Measurements from ENCODE around the gene PRKG1. TPM values are rescaled to one million over a fixed set of nuclear protein-coding genes. Genes with fewer than 3 reads are reported as not detected.

The PRKG1 gene
- polyA plus RNA-seq, 1 donor from 2014 or later, result 0.36 TPM

DNA sequence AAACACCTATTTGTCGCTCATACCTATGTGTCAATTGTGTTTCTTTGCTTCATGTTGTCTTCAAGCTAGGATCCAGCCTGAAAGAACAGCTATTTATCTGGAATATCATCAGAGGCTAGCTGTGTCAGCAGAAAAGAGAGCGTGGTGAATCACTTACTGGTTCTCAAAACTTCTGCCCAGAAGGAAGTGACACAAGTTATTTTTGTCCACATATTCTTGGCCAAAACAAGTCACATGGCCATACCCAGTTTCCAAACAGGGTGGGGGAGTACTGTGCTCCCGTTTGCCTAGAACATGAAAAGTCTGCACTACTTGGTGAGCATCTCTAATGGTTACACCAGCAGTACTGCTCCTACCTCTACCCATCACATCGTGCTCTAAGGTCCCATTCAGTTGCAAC lies 786.0 kb downstream of the PRKG1 start:
- Mint-ChIP-seq H3K4me3 (no peak overlapping the region), H3K4me1 (no peaks in the 10 kb centered on the region), H3K9me3 (peaks cover 0 to 2% (median 0%) of the 10 kb centered on the region in 3 donors), H3K36me3 (no peaks in the 10 kb centered on the region), H3K27me3 (no peaks in the 10 kb centered on the region), H3K27ac (no peak overlapping the region)

- H3K4me3 Mint-ChIP-seq, result no peak overlapping the region
- no peak overlapping the region for H3K27ac Mint-ChIP-seq
- H3K9me3 Mint-ChIP-seq, result no peaks in the 10 kb centered on the region
- H3K27me3 Mint-ChIP-seq, result no peaks in the 10 kb centered on the region
- H3K36me3 Mint-ChIP-seq, result no peaks in the 10 kb centered on the region
- H3K4me1 Mint-ChIP-seq, result no peaks in the 10 kb centered on the region
Observed at GRCh38 chr10:51861051-51861450, 786.8 kb downstream of the PRKG1 start.

- Mint-ChIP-seq H3K27ac (no peak overlapping the region), H3K9me3 (no peaks in the 10 kb centered on the region), H3K27me3 (no peaks in the 10 kb centered on the region), H3K4me1 (no peaks in the 10 kb centered on the region), H3K4me3 (no peak overlapping the region), H3K36me3 (no peaks in the 10 kb centered on the region)
Observed at GRCh38 chr10:51861731-51862130, 787.4 kb downstream of the PRKG1 start.

GRCh38 chr10:51862149-51862548 lies 787.9 kb downstream of the PRKG1 start:
- H3K9me3 Mint-ChIP-seq, result peaks cover 0 to 1% (median 0%) of the 10 kb centered on the region in 3 donors
- H3K36me3 Mint-ChIP-seq, result no peaks in the 10 kb centered on the region
- no peak overlapping the region for H3K4me3 Mint-ChIP-seq
- H3K4me1 Mint-ChIP-seq, result no peaks in the 10 kb centered on the region
- H3K27me3 Mint-ChIP-seq, result no peaks in the 10 kb centered on the region
- no peak overlapping the region for H3K27ac Mint-ChIP-seq

- H3K4me3 Mint-ChIP-seq, result no peak overlapping the region
- H3K4me1 Mint-ChIP-seq, result no peaks in the 10 kb centered on the region
- peaks cover 3% of the 10 kb centered on the region for H3K36me3 Mint-ChIP-seq
- H3K9me3 Mint-ChIP-seq, result peaks cover 0 to 1% (median 0%) of the 10 kb centered on the region in 3 donors
- no peaks in the 10 kb centered on the region for H3K27me3 Mint-ChIP-seq
- no peak overlapping the region for H3K27ac Mint-ChIP-seq
Observed at GRCh38 chr10:51867956-51868355, 793.7 kb downstream of the PRKG1 start.

DNA sequence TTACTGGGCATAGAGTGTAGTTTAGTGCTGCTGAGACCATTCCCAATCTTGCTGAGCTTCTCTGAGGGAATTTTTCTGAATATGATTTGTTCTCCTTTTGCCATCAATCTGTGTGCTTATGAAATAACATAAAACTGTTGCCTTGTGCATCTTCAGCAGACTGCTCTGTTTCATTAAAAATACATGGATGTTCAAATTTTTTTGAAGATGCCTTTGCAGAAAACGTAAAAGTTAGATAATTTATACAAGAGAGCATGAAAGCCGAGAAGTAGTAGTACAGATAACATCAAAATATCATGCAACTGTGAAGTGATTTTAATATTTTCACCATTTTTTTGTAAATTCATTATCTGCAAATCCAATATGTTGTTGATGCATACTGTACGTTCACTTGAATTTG lies 799.8 kb downstream of the PRKG1 start:
- Mint-ChIP-seq H3K27ac (no peak overlapping the region), H3K4me3 (no peak overlapping the region), H3K27me3 (no peaks in the 10 kb centered on the region), H3K4me1 (peaks cover 0 to 1% (median 0%) of the 10 kb centered on the region in 3 donors), H3K9me3 (no peaks in the 10 kb centered on the region), H3K36me3 (peaks cover 3% of the 10 kb centered on the region)

DNA sequence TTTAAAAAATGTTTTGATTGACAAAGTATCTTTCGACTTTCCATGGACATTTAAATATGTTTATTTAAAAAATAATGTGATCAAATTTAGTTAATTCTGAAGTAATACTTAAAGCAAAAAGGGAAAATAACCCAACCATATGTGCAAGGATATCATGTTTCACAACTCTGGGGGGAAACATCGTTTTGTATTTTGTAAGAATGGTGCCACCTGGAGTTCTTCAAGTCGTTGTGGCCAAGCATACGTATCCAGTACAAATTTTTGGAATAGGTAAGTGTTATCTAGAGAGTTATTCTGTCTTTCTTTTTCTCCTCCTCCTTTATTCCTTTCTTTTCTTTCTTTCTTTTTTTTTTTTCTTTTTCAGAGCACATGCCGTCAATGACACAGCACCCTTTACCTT lies 801.3 kb downstream of the PRKG1 start:
- Mint-ChIP-seq H3K9me3 (no peaks in the 10 kb centered on the region), H3K27ac (no peak overlapping the region), H3K36me3 (peaks cover 3% of the 10 kb centered on the region), H3K4me3 (no peak overlapping the region), H3K27me3 (no peaks in the 10 kb centered on the region), H3K4me1 (peaks cover 0 to 2% (median 0%) of the 10 kb centered on the region in 3 donors)

DNA sequence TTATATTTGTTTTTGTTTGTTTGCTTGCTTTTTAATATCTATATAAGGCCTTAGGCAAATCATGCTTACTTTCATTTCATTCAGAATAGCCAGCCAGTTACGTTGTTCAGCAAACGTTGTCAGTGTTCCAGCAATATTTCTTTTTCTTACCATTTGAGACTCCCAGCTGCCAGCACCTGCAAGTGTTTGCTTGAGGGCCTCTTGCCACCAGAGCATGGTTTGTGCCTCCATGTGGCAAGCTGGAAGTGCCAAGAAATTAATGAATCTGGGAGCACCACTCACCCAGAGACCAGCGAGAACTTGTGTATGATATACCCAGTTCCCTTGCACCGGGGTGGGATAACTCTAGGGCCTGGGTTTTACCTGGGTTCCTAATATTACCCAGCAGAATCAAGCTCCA lies 802.2 kb downstream of the PRKG1 start:
- H3K27ac Mint-ChIP-seq, result no peak overlapping the region
- H3K4me1 Mint-ChIP-seq, result peaks cover 0 to 2% (median 0%) of the 10 kb centered on the region in 3 donors
- H3K9me3 Mint-ChIP-seq, result no peaks in the 10 kb centered on the region
- H3K27me3 Mint-ChIP-seq, result no peaks in the 10 kb centered on the region
- no peak overlapping the region for H3K4me3 Mint-ChIP-seq
- no peaks in the 10 kb centered on the region for H3K36me3 Mint-ChIP-seq

DNA sequence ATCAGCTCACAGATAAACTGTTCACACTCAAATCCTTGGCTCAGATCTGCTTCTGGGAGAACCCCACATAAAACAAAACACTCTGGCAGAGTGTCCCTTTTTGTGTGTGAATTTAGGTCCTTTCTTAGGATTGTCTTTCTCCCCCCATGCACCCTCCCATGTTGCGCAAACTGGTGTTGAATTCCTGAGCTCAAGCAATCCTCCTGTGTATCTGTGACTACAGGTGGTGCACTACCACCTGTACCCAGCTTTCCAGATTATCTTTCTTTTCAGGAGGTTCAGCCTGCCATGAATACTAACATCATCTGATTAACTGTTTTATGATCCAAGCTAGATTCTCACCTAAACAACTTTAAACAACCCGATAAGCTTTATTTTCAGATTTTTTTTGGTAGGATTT lies 802.7 kb downstream of the PRKG1 start:
- Mint-ChIP-seq H3K36me3 (no peaks in the 10 kb centered on the region), H3K27ac (no peak overlapping the region), H3K4me3 (no peak overlapping the region), H3K27me3 (no peaks in the 10 kb centered on the region), H3K4me1 (peaks cover 0 to 2% (median 0%) of the 10 kb centered on the region in 3 donors), H3K9me3 (no peaks in the 10 kb centered on the region)

- H3K27ac Mint-ChIP-seq, result no peak overlapping the region
- no peak overlapping the region for H3K4me3 Mint-ChIP-seq
- H3K4me1 Mint-ChIP-seq, result peaks cover 0 to 2% (median 0%) of the 10 kb centered on the region in 3 donors
- H3K27me3 Mint-ChIP-seq, result no peaks in the 10 kb centered on the region
- H3K36me3 Mint-ChIP-seq, result no peaks in the 10 kb centered on the region
- no peaks in the 10 kb centered on the region for H3K9me3 Mint-ChIP-seq
Observed at GRCh38 chr10:51877636-51878035, 803.3 kb downstream of the PRKG1 start.

DNA sequence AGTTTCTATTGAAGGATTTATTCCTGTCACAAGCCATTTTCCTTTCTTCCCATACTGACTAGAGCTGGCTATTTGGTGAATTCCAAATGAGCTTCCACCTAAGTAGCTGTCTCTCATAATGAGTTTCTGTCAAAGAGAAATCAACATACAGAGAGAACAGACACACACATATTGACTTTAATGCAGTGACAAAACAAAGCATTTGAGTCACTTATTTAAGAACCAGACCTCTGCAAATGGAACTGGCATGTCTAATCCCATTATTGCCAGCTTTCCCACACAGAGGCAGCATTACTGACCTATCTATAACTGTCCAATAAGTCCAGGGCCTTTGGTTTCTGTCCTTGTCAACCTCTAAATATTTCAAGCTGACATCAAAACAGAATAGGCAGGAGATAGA lies 804.4 kb downstream of the PRKG1 start:
- no peak overlapping the region for H3K27ac Mint-ChIP-seq
- no peak overlapping the region for H3K4me3 Mint-ChIP-seq
- H3K27me3 Mint-ChIP-seq, result no peaks in the 10 kb centered on the region
- no peaks in the 10 kb centered on the region for H3K36me3 Mint-ChIP-seq
- no peaks in the 10 kb centered on the region for H3K9me3 Mint-ChIP-seq
- peaks cover 0 to 2% (median 0%) of the 10 kb centered on the region in 3 donors for H3K4me1 Mint-ChIP-seq

GRCh38 chr10:51879238-51879637 lies 805.0 kb downstream of the PRKG1 start:
- Mint-ChIP-seq H3K27ac (peak overlapping the region in 1 of 3 donors; percentile 69), H3K36me3 (no peaks in the 10 kb centered on the region), H3K9me3 (no peaks in the 10 kb centered on the region), H3K4me1 (peaks cover 0 to 2% (median 0%) of the 10 kb centered on the region in 3 donors), H3K27me3 (no peaks in the 10 kb centered on the region), H3K4me3 (no peak overlapping the region)

GRCh38 chr10:51881213-51881612 lies 806.9 kb downstream of the PRKG1 start:
- no peak overlapping the region for H3K27ac Mint-ChIP-seq
- H3K4me1 Mint-ChIP-seq, result peaks cover 0 to 2% (median 0%) of the 10 kb centered on the region in 3 donors
- H3K4me3 Mint-ChIP-seq, result no peak overlapping the region
- no peaks in the 10 kb centered on the region for H3K27me3 Mint-ChIP-seq
- H3K9me3 Mint-ChIP-seq, result no peaks in the 10 kb centered on the region
- H3K36me3 Mint-ChIP-seq, result no peaks in the 10 kb centered on the region

DNA sequence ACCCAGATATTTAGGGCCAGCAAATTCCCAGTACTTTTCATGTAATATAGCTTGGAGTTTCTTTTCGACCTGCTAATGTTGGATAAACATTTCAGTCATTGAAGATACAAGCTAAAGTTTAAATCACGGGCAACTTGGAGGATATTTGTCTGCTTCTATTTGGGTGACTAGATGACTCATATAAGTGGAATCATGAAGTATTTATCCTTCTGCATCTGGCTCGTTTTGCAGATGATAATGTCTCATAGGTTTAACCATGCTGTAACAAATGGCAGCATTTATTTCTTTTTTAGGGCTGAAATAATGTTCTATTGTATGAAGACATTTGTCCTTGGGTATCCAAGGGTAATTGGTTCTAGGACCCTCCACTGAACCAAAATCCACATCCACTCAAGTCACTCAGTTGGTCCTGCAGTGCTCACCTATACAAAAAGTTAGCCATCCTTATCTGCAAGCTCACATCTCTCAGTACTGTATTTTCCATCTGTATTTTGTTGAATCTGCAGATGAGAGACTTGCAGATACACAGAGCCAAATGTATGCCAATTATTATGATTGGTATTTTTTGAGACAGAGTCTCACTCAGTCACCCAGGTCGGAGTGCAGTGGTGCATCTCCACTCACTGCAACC lies 812.3 kb downstream of the PRKG1 start:
- Mint-ChIP-seq H3K4me3 (no peak overlapping the region), H3K27ac (no peak overlapping the region), H3K27me3 (no peaks in the 10 kb centered on the region), H3K9me3 (no peaks in the 10 kb centered on the region), H3K36me3 (no peaks in the 10 kb centered on the region), H3K4me1 (no peaks in the 10 kb centered on the region)

- H3K36me3 Mint-ChIP-seq, result no peaks in the 10 kb centered on the region
- H3K4me1 Mint-ChIP-seq, result no peaks in the 10 kb centered on the region
- H3K9me3 Mint-ChIP-seq, result no peaks in the 10 kb centered on the region
- no peak overlapping the region for H3K4me3 Mint-ChIP-seq
- H3K27ac Mint-ChIP-seq, result no peak overlapping the region
- no peaks in the 10 kb centered on the region for H3K27me3 Mint-ChIP-seq
Observed at GRCh38 chr10:51888263-51888662, 814.0 kb downstream of the PRKG1 start.

DNA sequence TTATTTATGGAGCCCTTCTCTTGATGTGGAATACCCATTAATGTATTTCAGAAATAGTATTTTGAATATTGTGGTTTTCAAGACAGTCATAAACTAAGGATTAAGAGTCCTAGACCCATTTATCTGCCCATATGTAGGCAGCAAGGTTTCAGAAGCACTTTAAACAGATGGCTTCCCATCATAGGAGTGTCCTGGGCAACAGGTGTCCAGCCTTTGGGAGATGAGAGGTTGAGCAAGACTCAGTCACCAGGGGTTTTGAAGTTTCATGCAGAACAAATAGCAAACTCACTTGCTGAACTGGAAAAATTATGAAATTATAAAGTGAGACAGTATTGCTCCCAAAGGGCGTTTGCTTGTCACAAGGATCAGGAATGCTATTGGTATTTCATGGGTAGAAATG lies 818.0 kb downstream of the PRKG1 start:
- no peaks in the 10 kb centered on the region for H3K9me3 Mint-ChIP-seq
- H3K4me1 Mint-ChIP-seq, result no peaks in the 10 kb centered on the region
- H3K27me3 Mint-ChIP-seq, result no peaks in the 10 kb centered on the region
- H3K27ac Mint-ChIP-seq, result no peak overlapping the region
- H3K4me3 Mint-ChIP-seq, result no peak overlapping the region
- no peaks in the 10 kb centered on the region for H3K36me3 Mint-ChIP-seq

Measured in IgD-negative memory B cell (primary cell).